DOHH2 (cell line): ENCODE data around the gene HTR2B.

Experiments
- H3F3A ChIP-seq: fragments of 200-600 bp; sonication (generic), shearing (Covaris generic); 2 replicates; pipeline ENCODE4 v1.6.0; 2016; ENCODE audit warnings: antibody characterized with exemption, mild to moderate bottlenecking; ENCODE audit not compliant: control insufficient read depth, insufficient read depth
- H3K27ac ChIP-seq: fragments of 200-600 bp; sonication (generic); 2 replicates; pipeline ENCODE4 v1.5.1; 2014; ENCODE audit warnings: low read depth, mild to moderate bottlenecking, low read length, moderate library complexity
- H3K27me3 ChIP-seq: fragments of 200-600 bp; sonication (generic); 2 replicates; pipeline ENCODE4 v1.6.1; 2014; ENCODE audit warnings: mild to moderate bottlenecking, low read length, mixed read lengths; ENCODE audit not compliant: control insufficient read depth
- H3K36me3 ChIP-seq: fragments of 200-600 bp; sonication (generic); 2 replicates; pipeline ENCODE4 v1.6.1; 2014; ENCODE audit warnings: mild to moderate bottlenecking, low read length, moderate library complexity, mixed read lengths; ENCODE audit not compliant: control insufficient read depth
- H3K4me1 ChIP-seq: fragments of 200-600 bp; sonication (generic); 2 replicates; pipeline ENCODE4 v1.6.1; 2014; ENCODE audit warnings: mild to moderate bottlenecking, low read length, mixed read lengths; ENCODE audit not compliant: control insufficient read depth
- H3K4me2 ChIP-seq: fragments of 200-600 bp; sonication (generic); 2 replicates; pipeline ENCODE4 v1.6.0; 2014; ENCODE audit warnings: mild to moderate bottlenecking, low read length, moderate library complexity
- H3K4me3 ChIP-seq: fragments of 200-600 bp; sonication (generic); 2 replicates; pipeline ENCODE4 v1.5.1; 2014; ENCODE audit warnings: mild to moderate bottlenecking, low read length, mixed read lengths
- H3K79me2 ChIP-seq: fragments of 200-600 bp; sonication (generic); 2 replicates; pipeline ENCODE4 v1.6.1; 2014; ENCODE audit warnings: mild to moderate bottlenecking, low read length, mixed read lengths; ENCODE audit not compliant: control insufficient read depth
- H3K9me2 ChIP-seq: fragments of 200-600 bp; sonication (generic); replicated peaks from 2 replicates; pipeline ENCODE4 v1.6.1; 2014; ENCODE audit warnings: mild to moderate bottlenecking, low read length, mixed read lengths; ENCODE audit not compliant: control insufficient read depth
- H3K9me3 ChIP-seq: fragments of 200-600 bp; sonication (generic); 2 replicates; pipeline ENCODE4 v1.6.1; 2014; ENCODE audit warnings: antibody characterized with exemption, low read length, mixed read lengths; ENCODE audit not compliant: control insufficient read depth, insufficient read depth
- H4K20me1 ChIP-seq: fragments of 200-600 bp; sonication (generic); 2 replicates; pipeline ENCODE4 v1.6.0; 2014; ENCODE audit warnings: low read depth, mild to moderate bottlenecking, antibody characterized with exemption, low read length, moderate library complexity; ENCODE audit not compliant: control insufficient read depth, insufficient read depth
- EZH2phosphoT487 ChIP-seq: fragments of 200-600 bp; sonication (generic); IDR thresholded peaks from 2 replicates; pipeline ENCODE4 v1.6.1; 2017; ENCODE audit warnings: borderline replicate concordance, mild to moderate bottlenecking, antibody characterized with exemption, low read length, moderate library complexity, mixed read lengths
- TF ChIP-seq, protein P1 (sequence below): fragments of 200-600 bp; sonication (generic); IDR thresholded peaks from one replicate; pipeline ENCODE4 v1.5.1; 2014; ENCODE audit warnings: antibody characterized with exemption, mild to moderate bottlenecking, low read depth, low read length; ENCODE audit not compliant: poor library complexity, severe bottlenecking

Gene HTR2B

DNA sequence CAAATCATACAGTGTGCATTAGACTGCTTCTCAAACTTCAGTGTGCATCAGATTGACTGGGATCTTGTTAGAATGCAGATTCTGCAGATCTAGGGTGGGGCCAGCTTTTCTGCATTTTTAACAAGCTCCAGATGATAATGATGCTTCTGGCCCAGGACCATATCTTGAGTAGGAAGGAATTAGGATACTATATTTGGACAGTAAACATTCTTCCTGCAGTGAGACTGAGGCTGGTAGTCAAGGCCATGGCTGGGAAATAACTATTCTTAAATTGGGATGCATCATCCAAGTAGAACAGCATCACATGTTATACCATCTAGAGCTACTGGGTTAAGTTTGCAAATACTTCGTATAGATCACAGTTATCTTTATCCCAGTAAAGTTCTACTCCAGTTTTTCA, 45.2 kb upstream of the HTR2B start:
- peaks cover 82% of the 10 kb centered on the region for H3K36me3 ChIP-seq
- no peak for TF ChIP-seq EZH2phosphoT487
- TF ChIP-seq, protein P1, sequence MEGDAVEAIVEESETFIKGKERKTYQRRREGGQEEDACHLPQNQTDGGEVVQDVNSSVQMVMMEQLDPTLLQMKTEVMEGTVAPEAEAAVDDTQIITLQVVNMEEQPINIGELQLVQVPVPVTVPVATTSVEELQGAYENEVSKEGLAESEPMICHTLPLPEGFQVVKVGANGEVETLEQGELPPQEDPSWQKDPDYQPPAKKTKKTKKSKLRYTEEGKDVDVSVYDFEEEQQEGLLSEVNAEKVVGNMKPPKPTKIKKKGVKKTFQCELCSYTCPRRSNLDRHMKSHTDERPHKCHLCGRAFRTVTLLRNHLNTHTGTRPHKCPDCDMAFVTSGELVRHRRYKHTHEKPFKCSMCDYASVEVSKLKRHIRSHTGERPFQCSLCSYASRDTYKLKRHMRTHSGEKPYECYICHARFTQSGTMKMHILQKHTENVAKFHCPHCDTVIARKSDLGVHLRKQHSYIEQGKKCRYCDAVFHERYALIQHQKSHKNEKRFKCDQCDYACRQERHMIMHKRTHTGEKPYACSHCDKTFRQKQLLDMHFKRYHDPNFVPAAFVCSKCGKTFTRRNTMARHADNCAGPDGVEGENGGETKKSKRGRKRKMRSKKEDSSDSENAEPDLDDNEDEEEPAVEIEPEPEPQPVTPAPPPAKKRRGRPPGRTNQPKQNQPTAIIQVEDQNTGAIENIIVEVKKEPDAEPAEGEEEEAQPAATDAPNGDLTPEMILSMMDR, result no peak
- peaks cover 28% of the 10 kb centered on the region for H3K4me1 ChIP-seq
- H4K20me1 ChIP-seq, result no peaks in the 10 kb centered on the region
- H3K4me2 ChIP-seq, result no peak overlapping the region
- H3K9me3 ChIP-seq, result no peaks in the 10 kb centered on the region
- H3K4me3 ChIP-seq, result no peak overlapping the region
- H3K27me3 ChIP-seq, result no peaks in the 10 kb centered on the region
- no peaks in the 10 kb centered on the region for H3K9me2 ChIP-seq
- no peaks in the 10 kb centered on the region for H3K79me2 ChIP-seq
- H3F3A ChIP-seq, result no peaks in the 10 kb centered on the region; the same call in 1 of the 2 replicates
- no peak overlapping the region for H3K27ac ChIP-seq

DNA sequence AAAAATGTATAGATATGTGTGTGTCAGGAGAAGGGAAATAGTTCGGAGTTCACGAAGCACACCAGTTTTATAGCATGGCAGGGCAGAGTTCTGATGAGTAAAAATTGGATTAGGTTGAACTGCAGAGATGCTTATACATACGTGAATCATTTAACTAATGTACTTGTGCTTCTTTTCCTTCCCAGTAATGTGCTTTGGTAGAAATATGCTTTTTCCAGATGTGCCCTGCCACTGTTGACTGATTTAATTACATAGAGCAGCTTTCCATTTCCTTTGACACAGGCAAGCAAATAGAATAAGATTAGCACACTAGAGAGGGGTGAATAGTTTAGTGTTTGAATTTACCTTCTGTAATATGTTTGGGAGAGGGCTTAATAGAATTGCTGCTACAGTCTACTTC, 44.6 kb upstream of the HTR2B start:
- Histone ChIP-seq H3K9me3 (no peaks in the 10 kb centered on the region), H3K36me3 (peaks cover 80% of the 10 kb centered on the region), H3K27me3 (no peaks in the 10 kb centered on the region), H3F3A (no peaks in the 10 kb centered on the region; the same call in 1 of the 2 replicates), H3K79me2 (no peaks in the 10 kb centered on the region), H3K27ac (no peak overlapping the region), H3K4me3 (no peak overlapping the region), H3K9me2 (no peaks in the 10 kb centered on the region), H3K4me1 (peaks cover 28% of the 10 kb centered on the region), H4K20me1 (no peaks in the 10 kb centered on the region), H3K4me2 (no peak overlapping the region)
- no peak for TF ChIP-seq EZH2phosphoT487
- TF ChIP-seq, protein P1, result no peak

DNA sequence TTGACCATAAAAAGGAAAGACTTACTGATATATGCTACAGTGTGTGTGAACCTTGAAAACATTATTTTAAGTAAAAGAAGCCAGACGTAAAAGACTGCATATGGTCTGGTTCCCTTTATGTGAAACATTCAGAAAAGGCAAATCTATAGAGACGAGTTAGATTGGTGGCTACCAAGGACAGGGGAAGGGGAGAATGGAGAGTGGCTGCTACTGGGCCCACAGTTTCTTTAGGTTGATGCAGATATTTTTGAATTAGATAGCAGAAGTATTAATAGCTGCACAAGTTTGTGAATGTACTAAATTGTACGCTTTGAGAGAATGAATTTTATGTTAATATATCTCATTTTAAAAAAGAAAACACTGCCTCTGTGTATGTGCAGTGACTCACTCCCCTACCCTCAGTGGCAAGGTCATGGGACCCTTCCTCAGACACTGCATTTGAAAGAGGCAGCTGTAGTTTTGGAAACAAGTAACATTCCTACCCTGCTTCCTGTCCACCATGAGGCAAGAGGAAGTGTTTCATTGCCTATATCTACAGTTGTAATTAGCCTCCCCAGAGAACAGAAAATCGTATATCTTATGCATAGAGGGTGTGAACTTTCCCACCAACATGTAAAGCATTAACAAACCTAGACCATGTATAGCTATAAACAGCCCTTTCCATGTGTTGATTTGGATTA, 43.8 kb upstream of the HTR2B start:
- Histone ChIP-seq H3K79me2 (no peaks in the 10 kb centered on the region), H3K27me3 (no peaks in the 10 kb centered on the region), H3K4me2 (no peak overlapping the region), H3F3A (no peaks in the 10 kb centered on the region; the same call in 1 of the 2 replicates), H3K4me3 (no peak overlapping the region), H4K20me1 (no peaks in the 10 kb centered on the region), H3K27ac (no peak overlapping the region), H3K9me3 (no peaks in the 10 kb centered on the region), H3K9me2 (no peaks in the 10 kb centered on the region), H3K36me3 (peaks cover 84% of the 10 kb centered on the region), H3K4me1 (peaks cover 28% of the 10 kb centered on the region)
- TF ChIP-seq, protein P1, result no peak
- TF ChIP-seq EZH2phosphoT487, result no peak
